Measurements from ENCODE around the gene XPO4.

The XPO4 gene

GRCh38 chr13:20815464-20815863 is 87.1 kb downstream of the XPO4 start:
- Histone ChIP-seq H3K27ac (ENCODE audit: low read depth, low read length) (no peak overlapping the region), H3K4me2 (ENCODE audit: low read length) (no peak overlapping the region), H3K36me3 (ENCODE audit: control insufficient read depth, low read length) (peaks cover 45% of the 10 kb centered on the region), H3K4me3 (ENCODE audit: low read length) (no peak overlapping the region), H3K27me3 (ENCODE audit: control insufficient read depth, low read length) (no peaks in the 10 kb centered on the region), H3K79me2 (ENCODE audit: control insufficient read depth, low read length) (peaks cover 9% of the 10 kb centered on the region), H3K4me1 (ENCODE audit: control insufficient read depth, low read length) (no peaks in the 10 kb centered on the region), H3K9me2 (replicated peaks; ENCODE audit: control insufficient read depth, low read length) (no peaks in the 10 kb centered on the region), H4K20me1 (ENCODE audit: control insufficient read depth, insufficient read depth, low read depth, low read length) (no peaks in the 10 kb centered on the region), H3F3A (ENCODE audit: control insufficient read depth, insufficient read depth) (no peaks in the 10 kb centered on the region), H3K9me3 (ENCODE audit: control insufficient read depth, insufficient read depth, low read length) (no peaks in the 10 kb centered on the region)
- no peak for TF ChIP-seq CTCF (IDR thresholded peaks at IDR 0.05; ENCODE audit: low read depth, low read length, poor library complexity, severe bottlenecking)
- no peak for TF ChIP-seq EZH2phosphoT487 (IDR thresholded peaks at IDR 0.05; ENCODE audit: borderline replicate concordance, low read length)

GRCh38 chr13:20814224-20814910 is 88.2 kb downstream of the XPO4 start:
- H3K36me3 ChIP-seq (ENCODE audit: control insufficient read depth, low read length), result peaks cover 42% of the 10 kb centered on the region
- no peak overlapping the region for H3K27ac ChIP-seq (ENCODE audit: low read depth, low read length)
- H3K4me3 ChIP-seq (ENCODE audit: low read length), result no peak overlapping the region
- no peaks in the 10 kb centered on the region for H3K9me3 ChIP-seq (ENCODE audit: control insufficient read depth, insufficient read depth, low read length)
- H3K27me3 ChIP-seq (ENCODE audit: control insufficient read depth, low read length), result no peaks in the 10 kb centered on the region
- H3K9me2 ChIP-seq (replicated peaks; ENCODE audit: control insufficient read depth, low read length), result no peaks in the 10 kb centered on the region
- TF ChIP-seq EZH2phosphoT487 (IDR thresholded peaks at IDR 0.05; ENCODE audit: borderline replicate concordance, low read length), result no peak
- no peak for TF ChIP-seq CTCF (IDR thresholded peaks at IDR 0.05; ENCODE audit: low read depth, low read length, poor library complexity, severe bottlenecking)
- H3K79me2 ChIP-seq (ENCODE audit: control insufficient read depth, low read length), result peaks cover 9% of the 10 kb centered on the region
- H3F3A ChIP-seq (ENCODE audit: control insufficient read depth, insufficient read depth), result no peaks in the 10 kb centered on the region
- H4K20me1 ChIP-seq (ENCODE audit: control insufficient read depth, insufficient read depth, low read depth, low read length), result no peaks in the 10 kb centered on the region
- no peaks in the 10 kb centered on the region for H3K4me1 ChIP-seq (ENCODE audit: control insufficient read depth, low read length)
- H3K4me2 ChIP-seq (ENCODE audit: low read length), result no peak overlapping the region

- no peak overlapping the region for H3K4me3 ChIP-seq (ENCODE audit: low read length)
- no peak for TF ChIP-seq EZH2phosphoT487 (IDR thresholded peaks at IDR 0.05; ENCODE audit: borderline replicate concordance, low read length)
- no peak for TF ChIP-seq CTCF (IDR thresholded peaks at IDR 0.05; ENCODE audit: low read depth, low read length, poor library complexity, severe bottlenecking)
- H3K4me2 ChIP-seq (ENCODE audit: low read length), result no peak overlapping the region
- H3K27me3 ChIP-seq (ENCODE audit: control insufficient read depth, low read length), result no peaks in the 10 kb centered on the region
- H3K27ac ChIP-seq (ENCODE audit: low read depth, low read length), result no peak overlapping the region
- no peaks in the 10 kb centered on the region for H3K9me2 ChIP-seq (replicated peaks; ENCODE audit: control insufficient read depth, low read length)
- no peaks in the 10 kb centered on the region for H3K9me3 ChIP-seq (ENCODE audit: control insufficient read depth, insufficient read depth, low read length)
- no peaks in the 10 kb centered on the region for H4K20me1 ChIP-seq (ENCODE audit: control insufficient read depth, insufficient read depth, low read depth, low read length)
- H3F3A ChIP-seq (ENCODE audit: control insufficient read depth, insufficient read depth), result no peaks in the 10 kb centered on the region
- H3K4me1 ChIP-seq (ENCODE audit: control insufficient read depth, low read length), result no peaks in the 10 kb centered on the region
- peaks cover 54% of the 10 kb centered on the region for H3K36me3 ChIP-seq (ENCODE audit: control insufficient read depth, low read length)
- H3K79me2 ChIP-seq (ENCODE audit: control insufficient read depth, low read length), result peaks cover 9% of the 10 kb centered on the region
Measured at GRCh38 chr13:20812890-20813289, 89.7 kb downstream of the XPO4 start.

All from DOHH2 (cell line).